GM19193 (cell line): Measurements from ENCODE around the gene NANOS3.

Source experiments
- POLR2A ChIP-seq: IDR thresholded peaks from 4 replicates; pipeline ENCODE4 v1.6.1; 2011; ENCODE audit not compliant: insufficient read depth, insufficient read length; ENCODE audit errors: extremely low read depth

NANOS3 gene

GRCh38 chr19:13870873-13871272, 6.1 kb upstream of the NANOS3 start:
- TF ChIP-seq POLR2A, result no peak

- TF ChIP-seq POLR2A, result no peak
Observed at GRCh38 chr19:13872339-13872694, 4.6 kb upstream of the NANOS3 start.

GRCh38 chr19:13872695-13873389, 4.1 kb upstream of the NANOS3 start:
- no peak for TF ChIP-seq POLR2A

DNA sequence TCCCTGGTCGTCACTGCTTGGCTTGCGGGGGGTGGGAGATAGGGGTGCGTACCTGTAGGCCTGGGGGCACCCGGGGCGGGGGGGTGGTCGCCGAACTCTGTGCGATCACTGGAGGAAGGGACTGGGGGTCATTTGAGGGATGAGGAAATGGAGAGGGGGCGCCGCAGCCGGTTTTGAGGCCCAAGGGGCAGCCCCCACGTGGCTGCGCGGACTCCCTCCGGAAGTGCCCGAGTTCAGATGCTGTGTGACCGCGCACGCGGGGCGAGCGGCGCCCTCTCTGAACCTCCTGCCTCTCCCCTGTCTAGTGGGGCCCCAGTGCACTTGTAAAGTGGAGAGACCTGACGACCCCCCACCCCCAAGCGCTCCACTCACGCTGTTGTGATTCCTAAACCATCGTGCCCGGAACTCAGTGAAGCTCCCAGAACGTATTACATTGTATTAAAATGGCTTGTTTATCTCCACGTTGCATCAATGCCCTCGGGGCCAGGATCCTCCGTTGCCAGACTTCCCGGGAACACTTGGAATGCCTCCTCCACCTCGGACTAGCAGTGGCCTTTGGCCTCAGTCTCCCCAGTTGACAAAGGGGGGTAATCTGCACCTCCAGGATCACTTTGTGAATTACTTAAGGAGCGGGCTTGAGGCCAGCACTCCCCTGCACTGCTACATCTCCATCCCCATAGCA, 3.0 kb upstream of the NANOS3 start:
- no peak for TF ChIP-seq POLR2A

GRCh38 chr19:13875824-13876223, 1.1 kb upstream of the NANOS3 start:
- no peak for TF ChIP-seq POLR2A

- no peak for TF ChIP-seq POLR2A
Observed at GRCh38 chr19:13877303-13877702, 369 bp downstream of the NANOS3 start.

DNA sequence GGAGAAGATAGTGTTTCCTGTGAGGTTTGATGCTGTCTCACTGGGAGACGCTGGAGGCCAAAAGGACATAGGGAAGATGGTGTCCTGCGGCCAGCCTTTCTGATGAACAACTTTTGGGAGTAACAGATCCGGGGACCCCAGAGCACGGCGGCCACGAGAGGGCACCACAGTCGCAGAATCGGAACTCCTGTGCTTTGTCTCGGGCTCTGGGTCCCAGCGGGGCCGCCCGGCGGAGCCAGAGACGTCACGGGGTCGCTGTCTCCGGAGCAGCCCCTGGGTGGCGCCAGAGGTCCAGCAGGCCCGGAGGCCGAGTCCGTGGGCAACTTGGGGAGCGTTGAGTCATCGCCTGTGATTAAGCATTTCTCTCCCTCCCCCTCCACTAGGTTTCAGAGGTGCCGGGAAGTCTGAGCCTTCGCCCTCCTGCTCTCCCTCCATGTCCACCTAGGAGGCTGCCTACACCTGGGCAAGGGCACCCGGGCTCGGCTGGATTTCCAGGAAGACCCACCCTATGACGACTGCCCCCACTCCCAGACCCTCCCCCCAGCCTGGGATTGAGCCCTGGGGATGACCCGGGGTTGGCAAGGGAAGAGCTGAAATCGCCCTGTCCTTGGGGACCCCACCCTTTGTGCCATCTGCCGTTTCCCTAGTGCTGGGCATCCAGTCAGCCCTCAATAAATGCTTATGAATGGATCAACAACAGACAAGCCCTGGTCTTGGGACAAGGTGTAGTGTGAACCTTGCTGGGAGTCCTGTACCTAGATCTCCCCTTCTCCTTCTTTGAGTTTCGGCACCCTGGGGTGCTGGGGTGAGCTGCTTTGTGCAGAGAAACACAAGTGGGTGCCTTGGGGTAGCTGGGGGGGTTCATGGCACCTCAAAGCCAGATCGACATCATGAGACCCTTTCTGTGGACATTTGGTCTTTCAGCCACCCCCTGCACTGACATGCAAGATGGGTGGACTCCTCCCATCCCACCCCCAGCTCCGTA, 3.4 kb downstream of the NANOS3 start:
- TF ChIP-seq POLR2A, result peak; percentile 34

DNA sequence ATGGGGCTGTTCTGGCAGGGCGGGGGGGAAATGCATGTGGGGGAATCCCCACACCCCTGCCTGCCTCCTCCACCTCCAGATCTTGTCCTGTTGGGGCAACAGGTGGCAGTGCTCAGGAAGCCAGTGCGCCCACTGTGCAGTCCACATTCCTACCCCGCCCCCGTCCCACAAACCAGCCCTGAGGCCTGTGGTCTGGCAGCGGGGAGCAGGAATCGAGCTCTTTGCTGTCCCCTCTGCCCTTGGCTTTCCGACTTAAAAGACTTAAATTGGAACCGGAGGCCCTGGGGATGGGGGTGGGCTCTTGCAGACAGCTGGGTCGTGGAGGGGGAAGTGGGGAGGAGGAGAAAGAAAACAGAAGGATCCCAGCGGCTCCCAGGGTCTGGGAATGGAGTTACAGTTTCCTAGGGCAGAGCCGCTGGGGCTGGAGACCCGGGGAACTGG, 4.3 kb downstream of the NANOS3 start:
- no peak for TF ChIP-seq POLR2A

DNA sequence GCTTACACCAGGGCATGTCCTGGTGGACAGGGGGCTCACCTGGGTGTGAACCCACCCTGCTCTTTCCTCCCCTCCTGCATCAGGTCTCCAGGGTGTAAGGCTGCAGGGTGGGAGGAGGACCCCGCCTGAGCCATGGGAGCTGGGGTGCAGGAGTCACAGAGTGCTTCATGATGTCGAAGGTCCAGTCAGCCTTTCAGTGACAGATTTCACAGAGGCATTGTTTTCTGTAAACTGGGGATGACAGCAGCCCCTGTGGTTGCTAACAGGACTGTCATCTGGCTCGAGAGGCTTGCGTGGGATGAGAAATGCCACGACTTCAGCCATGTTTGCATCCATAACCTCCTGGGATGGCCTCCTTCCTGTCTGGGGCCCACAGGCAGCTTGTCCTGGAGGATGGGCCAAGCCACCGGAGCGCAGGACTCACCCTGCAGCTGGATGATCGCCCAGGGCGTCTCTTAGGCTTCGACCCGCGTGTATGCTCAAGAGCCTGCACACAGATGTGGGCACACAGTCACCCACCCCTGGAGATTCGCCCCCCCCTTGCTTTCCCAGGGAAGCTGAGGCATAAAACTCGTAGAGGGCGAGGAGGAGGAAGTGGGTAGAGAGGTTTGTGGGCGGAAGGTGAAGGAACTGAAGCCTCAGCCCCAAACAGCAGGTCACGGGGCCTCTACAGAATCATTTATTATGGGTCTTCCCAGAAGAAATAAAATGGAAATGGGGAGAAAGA, 4.9 kb downstream of the NANOS3 start:
- no peak for TF ChIP-seq POLR2A

GRCh38 chr19:13882419-13882795, 5.5 kb downstream of the NANOS3 start:
- no peak for TF ChIP-seq POLR2A

GRCh38 chr19:13882836-13883235, 5.9 kb downstream of the NANOS3 start:
- no peak for TF ChIP-seq POLR2A

GRCh38 chr19:13883516-13884064, 6.7 kb downstream of the NANOS3 start:
- no peak for TF ChIP-seq POLR2A

- TF ChIP-seq POLR2A, result no peak
Observed at GRCh38 chr19:13884726-13885591, 8.0 kb downstream of the NANOS3 start.
